Stimulated activated CD4-positive, alpha-beta T cell treated with anti-CD3 and anti-CD28 coated beads, Interleukin-15, amount 100 ng/mL, for 24 hours (primary cell): ENCODE measurements around the gene TRIM28.
A peak's percentile ranks its signal among the peaks of the same experiment; 100 is the strongest.

Source experiments
- DNase-seq: peaks from one replicate; pipeline ENCODE4 v3.0.0-alpha.2; 2020

TRIM28 gene

DNA sequence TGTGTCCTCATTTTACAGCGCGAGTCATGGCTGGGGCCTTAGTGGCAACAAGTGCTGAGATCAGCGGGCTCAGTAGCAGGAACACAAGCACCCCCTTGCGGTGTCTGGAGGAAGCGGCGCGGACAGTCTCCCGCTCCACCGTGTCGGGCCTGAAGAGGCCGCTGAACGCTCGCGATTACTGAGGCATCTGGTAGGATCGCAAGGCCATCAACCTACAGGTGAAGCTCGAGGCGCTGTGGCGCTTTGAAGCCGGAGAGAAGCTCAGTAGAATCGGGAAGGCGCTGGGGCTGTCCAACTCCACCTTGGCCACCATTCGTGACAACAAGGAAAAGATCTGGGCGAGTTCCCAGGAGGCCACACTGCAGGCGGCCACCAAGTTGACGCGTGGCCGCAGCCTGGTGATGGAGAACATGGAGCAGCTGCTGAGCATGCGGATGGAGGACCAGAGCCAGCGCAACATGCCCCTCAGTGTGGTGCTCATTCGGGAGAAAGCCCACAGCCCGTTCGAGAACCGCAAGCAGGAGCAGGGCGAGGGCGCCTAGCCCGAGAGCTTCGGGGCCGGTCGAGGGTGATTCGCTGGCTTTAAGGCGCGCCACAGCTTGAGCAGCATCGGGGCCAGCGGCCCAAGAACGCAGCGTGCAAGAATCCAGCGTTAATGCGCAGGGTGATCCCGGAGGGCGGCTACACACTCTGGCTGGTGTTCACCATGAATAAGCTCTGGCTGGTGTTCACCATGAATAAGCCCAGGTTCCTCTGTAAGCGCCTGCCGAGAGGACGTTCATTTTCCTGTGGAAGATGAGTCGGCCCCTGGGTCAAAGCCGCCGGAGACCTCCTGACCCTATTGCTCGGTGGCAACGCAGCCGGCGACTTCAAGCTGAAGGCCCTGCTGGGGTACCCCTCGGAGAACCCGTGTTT is 37.6 kb downstream of the TRIM28 start:
- peak; percentile 92 for DNase-seq

DNA sequence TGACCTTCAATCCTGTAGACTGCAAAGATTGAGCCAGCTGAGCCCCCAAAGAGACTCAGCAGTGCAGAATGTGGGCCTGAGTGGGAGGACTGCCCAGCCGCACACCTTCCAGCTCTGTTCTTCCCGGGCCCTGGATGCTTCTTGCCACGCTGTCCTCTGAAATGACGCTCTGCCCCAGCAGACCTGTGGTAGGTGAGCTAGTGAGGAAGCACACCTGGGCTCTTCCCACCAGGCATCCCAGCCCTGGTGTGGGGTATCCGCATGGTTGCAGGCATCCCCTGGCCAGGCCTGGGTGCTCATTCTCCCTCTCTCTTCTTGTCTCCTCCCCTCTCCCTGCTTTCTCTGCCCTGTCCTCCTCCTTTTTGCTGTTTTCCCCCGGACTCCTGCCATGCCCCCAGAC is 39.1 kb downstream of the TRIM28 start:
- no peak for DNase-seq

DNA sequence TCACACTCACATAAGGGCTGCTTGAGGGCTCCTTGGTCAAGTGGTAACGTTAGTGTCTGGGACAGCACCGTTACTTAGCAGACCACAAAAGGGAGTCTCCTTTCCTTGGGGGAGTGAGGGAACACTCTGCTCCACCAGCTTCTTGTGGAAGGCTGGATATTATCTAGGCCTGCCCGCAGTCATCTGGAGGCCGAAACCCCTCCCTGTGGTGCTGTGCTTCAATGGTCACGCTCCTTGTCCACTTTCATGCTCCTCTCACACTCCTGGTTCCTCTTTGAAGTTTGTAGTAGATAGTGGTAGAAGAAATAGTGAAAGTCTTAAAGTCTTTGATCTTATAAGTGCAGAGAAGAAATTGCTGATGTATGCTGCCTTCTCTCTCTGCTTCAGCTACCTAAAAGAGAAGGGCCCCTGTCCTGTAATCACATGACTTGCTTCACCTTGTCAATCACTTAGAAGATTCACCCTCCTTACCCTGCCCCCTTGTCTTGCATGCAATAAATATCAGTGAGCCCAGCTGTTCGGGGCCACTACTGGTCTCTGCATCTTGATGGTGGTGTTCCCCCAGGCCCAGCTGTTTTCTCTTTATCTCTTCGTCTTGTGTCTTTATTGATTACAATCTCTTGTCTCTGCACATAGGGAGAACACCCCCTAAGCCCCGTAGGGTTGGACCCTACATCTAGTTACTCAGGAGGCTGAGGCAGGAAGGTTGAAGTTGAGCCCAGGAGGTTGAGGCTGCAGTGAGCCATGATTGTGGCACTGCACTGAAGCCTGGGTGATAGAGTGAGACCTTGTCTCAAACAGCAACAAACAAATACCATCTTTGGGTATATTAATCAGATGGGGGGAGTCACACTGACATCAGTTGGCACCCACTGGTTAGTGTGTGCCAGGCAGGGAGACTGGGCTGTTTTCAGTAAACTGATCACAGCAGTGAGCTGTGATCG is 40.9 kb downstream of the TRIM28 start:
- DNase-seq = no peak

DNA sequence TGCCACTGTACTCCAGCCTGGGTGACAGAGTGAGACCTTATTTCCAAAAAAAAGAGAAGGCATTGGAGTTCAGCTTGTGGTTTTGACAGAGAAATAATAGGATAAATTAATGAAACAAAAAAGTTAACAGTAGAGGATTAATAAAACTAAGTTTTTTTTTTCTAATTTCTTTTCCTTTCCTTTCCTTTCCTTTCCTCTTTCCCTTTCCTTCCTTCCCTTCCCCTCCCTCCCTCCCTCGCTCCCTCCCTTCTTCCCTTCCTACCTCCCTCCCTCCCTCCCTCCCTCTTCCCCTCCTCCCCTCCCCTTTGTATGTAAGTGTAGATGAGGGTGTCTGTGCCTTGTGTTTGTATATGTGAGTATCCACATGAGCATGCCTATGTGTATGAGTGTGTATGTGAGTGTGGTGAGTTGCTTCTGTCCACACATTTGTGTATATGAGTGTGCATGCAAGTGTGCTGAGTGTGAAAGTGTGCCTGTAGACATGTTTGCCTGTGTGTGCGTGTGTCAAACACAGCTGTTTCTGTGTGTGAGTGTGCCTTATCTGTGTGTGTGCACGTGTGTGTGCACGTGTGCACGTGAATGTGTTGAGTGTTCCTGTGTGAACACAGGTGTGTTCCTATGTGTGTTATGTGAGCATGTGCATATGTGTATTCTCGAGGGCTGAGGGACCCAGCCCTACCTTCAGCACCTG is 41.7 kb downstream of the TRIM28 start:
- no peak for DNase-seq

DNA sequence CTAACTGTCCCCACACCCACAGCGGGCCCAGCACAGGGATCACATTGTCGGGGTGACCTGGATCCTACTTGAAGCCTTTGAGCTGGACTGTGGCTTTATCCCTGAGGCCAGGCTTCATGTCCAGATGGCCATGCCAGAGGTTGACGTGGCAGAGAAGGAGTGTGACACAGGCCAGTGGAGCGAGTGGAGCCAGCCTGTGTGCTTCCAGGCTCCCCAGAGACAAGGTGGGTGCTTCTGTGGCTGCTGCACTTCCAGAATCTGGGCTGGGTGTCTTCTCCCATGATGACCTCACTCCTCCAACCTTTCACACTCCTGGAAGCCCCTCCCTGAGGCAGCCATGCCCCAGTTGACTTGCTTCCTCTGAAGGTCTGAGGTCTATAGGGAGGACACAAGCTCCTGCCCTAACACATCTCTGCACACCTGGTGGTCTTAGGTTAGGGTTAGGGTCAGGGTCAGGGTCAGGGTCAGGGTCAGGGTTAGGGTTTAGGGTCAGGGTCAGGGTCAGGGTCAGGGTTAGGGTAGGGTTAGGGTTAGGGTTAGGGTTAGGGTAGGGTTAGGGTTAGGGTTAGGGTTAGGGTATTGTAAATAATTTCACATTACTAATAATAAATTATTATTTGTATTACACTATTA is 42.4 kb downstream of the TRIM28 start:
- no peak for DNase-seq
